ENCODE measurements around the gene XPO5.

The XPO5 gene

GRCh38 chr6:43495409-43495941 is 80.4 kb downstream of the XPO5 start:
- Histone ChIP-seq H3K27ac (ENCODE audit: low read depth, low read length) (peak overlapping the region; percentile 56), H3K4me3 (ENCODE audit: low read length) (no peak overlapping the region), H3K27me3 (ENCODE audit: insufficient read depth, low read length) (no peaks in the 10 kb centered on the region), H3K36me3 (ENCODE audit: insufficient read depth, low read length) (peaks cover 31% of the 10 kb centered on the region), H3K9me3 (ENCODE audit: insufficient read depth, low read depth, low read length) (no peaks in the 10 kb centered on the region), H3K9ac (ENCODE audit: low read depth, low read length) (peak overlapping the region; percentile 48; the same call in 1 of the 2 replicates), H3K4me1 (ENCODE audit: insufficient read depth, low read length) (peaks cover 18% of the 10 kb centered on the region)
- 76% methylated on average over 4 of the region's 4 CpGs for WGBS

- no peak overlapping the region for H3K9ac ChIP-seq (ENCODE audit: low read depth, low read length)
- no peaks in the 10 kb centered on the region for H3K9me3 ChIP-seq (ENCODE audit: insufficient read depth, low read depth, low read length)
- H3K27me3 ChIP-seq (ENCODE audit: insufficient read depth, low read length), result no peaks in the 10 kb centered on the region
- H3K36me3 ChIP-seq (ENCODE audit: insufficient read depth, low read length), result peaks cover 23% of the 10 kb centered on the region
- H3K4me3 ChIP-seq (ENCODE audit: low read length), result no peak overlapping the region
- 92% methylated on average over 4 of the region's 4 CpGs for WGBS
- peaks cover 18% of the 10 kb centered on the region for H3K4me1 ChIP-seq (ENCODE audit: insufficient read depth, low read length)
- H3K27ac ChIP-seq (ENCODE audit: low read depth, low read length), result no peak overlapping the region
Measured at GRCh38 chr6:43494766-43495165, 81.1 kb downstream of the XPO5 start.

- no peak overlapping the region for H3K9ac ChIP-seq (ENCODE audit: low read depth, low read length)
- H3K4me3 ChIP-seq (ENCODE audit: low read length), result no peak overlapping the region
- no peak overlapping the region for H3K27ac ChIP-seq (ENCODE audit: low read depth, low read length)
- peaks cover 18% of the 10 kb centered on the region for H3K4me1 ChIP-seq (ENCODE audit: insufficient read depth, low read length)
- peaks cover 19% of the 10 kb centered on the region for H3K36me3 ChIP-seq (ENCODE audit: insufficient read depth, low read length)
- H3K9me3 ChIP-seq (ENCODE audit: insufficient read depth, low read depth, low read length), result no peaks in the 10 kb centered on the region
- WGBS, result 97% methylated on average over 6 of the region's 6 CpGs
- no peaks in the 10 kb centered on the region for H3K27me3 ChIP-seq (ENCODE audit: insufficient read depth, low read length)
Measured at GRCh38 chr6:43494321-43494720, 81.5 kb downstream of the XPO5 start.

- Histone ChIP-seq H3K27ac (ENCODE audit: low read depth, low read length) (no peak overlapping the region), H3K36me3 (ENCODE audit: insufficient read depth, low read length) (peaks cover 14% of the 10 kb centered on the region), H3K27me3 (ENCODE audit: insufficient read depth, low read length) (no peaks in the 10 kb centered on the region), H3K9ac (ENCODE audit: low read depth, low read length) (no peak overlapping the region), H3K4me1 (ENCODE audit: insufficient read depth, low read length) (peaks cover 18% of the 10 kb centered on the region), H3K4me3 (ENCODE audit: low read length) (no peak overlapping the region), H3K9me3 (ENCODE audit: insufficient read depth, low read depth, low read length) (no peaks in the 10 kb centered on the region)
- WGBS, result 93% methylated on average over 7 of the region's 7 CpGs
Measured at GRCh38 chr6:43493833-43494232, 82.0 kb downstream of the XPO5 start.

GRCh38 chr6:43493230-43493629 is 82.6 kb downstream of the XPO5 start:
- no peak overlapping the region for H3K27ac ChIP-seq (ENCODE audit: low read depth, low read length)

GRCh38 chr6:43492673-43493072 is 83.2 kb downstream of the XPO5 start:
- Histone ChIP-seq H3K4me3 (ENCODE audit: low read length) (no peak overlapping the region), H3K4me1 (ENCODE audit: insufficient read depth, low read length) (peaks cover 18% of the 10 kb centered on the region), H3K27me3 (ENCODE audit: insufficient read depth, low read length) (no peaks in the 10 kb centered on the region), H3K36me3 (ENCODE audit: insufficient read depth, low read length) (peaks cover 3% of the 10 kb centered on the region; the same call in 1 of the 2 replicates), H3K9me3 (ENCODE audit: insufficient read depth, low read depth, low read length) (no peaks in the 10 kb centered on the region), H3K27ac (ENCODE audit: low read depth, low read length) (no peak overlapping the region), H3K9ac (ENCODE audit: low read depth, low read length) (no peak overlapping the region)
- 90% methylated on average over 3 of the region's 3 CpGs for WGBS

More at GRCh38 chr6:43493230-43493629, 82.6 kb downstream of the XPO5 start:
- H3K4me1 ChIP-seq (ENCODE audit: insufficient read depth, low read length), result peaks cover 18% of the 10 kb centered on the region
- H3K9ac ChIP-seq (ENCODE audit: low read depth, low read length), result no peak overlapping the region
- no peaks in the 10 kb centered on the region for H3K9me3 ChIP-seq (ENCODE audit: insufficient read depth, low read depth, low read length)
- no peak overlapping the region for H3K4me3 ChIP-seq (ENCODE audit: low read length)
- 73% methylated on average over 2 of the region's 2 CpGs for WGBS
- H3K36me3 ChIP-seq (ENCODE audit: insufficient read depth, low read length), result peaks cover 9% of the 10 kb centered on the region
- no peaks in the 10 kb centered on the region for H3K27me3 ChIP-seq (ENCODE audit: insufficient read depth, low read length)

GRCh38 chr6:43491750-43492661 is 83.8 kb downstream of the XPO5 start:
- H3K27ac ChIP-seq (ENCODE audit: low read depth, low read length), result no peak overlapping the region
- WGBS, result 91% methylated on average over 10 of the region's 10 CpGs
- no peaks in the 10 kb centered on the region for H3K36me3 ChIP-seq (ENCODE audit: insufficient read depth, low read length)
- no peak overlapping the region for H3K9ac ChIP-seq (ENCODE audit: low read depth, low read length)
- peaks cover 18% of the 10 kb centered on the region for H3K4me1 ChIP-seq (ENCODE audit: insufficient read depth, low read length)
- H3K27me3 ChIP-seq (ENCODE audit: insufficient read depth, low read length), result no peaks in the 10 kb centered on the region
- no peaks in the 10 kb centered on the region for H3K9me3 ChIP-seq (ENCODE audit: insufficient read depth, low read depth, low read length)
- no peak overlapping the region for H3K4me3 ChIP-seq (ENCODE audit: low read length)

GRCh38 chr6:43490523-43490939 is 85.3 kb downstream of the XPO5 start:
- WGBS, result 94% methylated on average over 6 of the region's 6 CpGs
- H3K9ac ChIP-seq (ENCODE audit: low read depth, low read length), result no peak overlapping the region
- peaks cover 2% of the 10 kb centered on the region; the same call in 1 of the 2 replicates for H3K36me3 ChIP-seq (ENCODE audit: insufficient read depth, low read length)
- H3K4me1 ChIP-seq (ENCODE audit: insufficient read depth, low read length), result peaks cover 6% of the 10 kb centered on the region; the same call in 1 of the 2 replicates
- no peak overlapping the region for H3K4me3 ChIP-seq (ENCODE audit: low read length)
- no peak overlapping the region for H3K27ac ChIP-seq (ENCODE audit: low read depth, low read length)
- no peaks in the 10 kb centered on the region for H3K27me3 ChIP-seq (ENCODE audit: insufficient read depth, low read length)
- H3K9me3 ChIP-seq (ENCODE audit: insufficient read depth, low read depth, low read length), result no peaks in the 10 kb centered on the region

GRCh38 chr6:43489277-43490072 is 86.4 kb downstream of the XPO5 start:
- WGBS, result 92% methylated on average over 12 of the region's 12 CpGs
- Histone ChIP-seq H3K9me3 (ENCODE audit: insufficient read depth, low read depth, low read length) (no peaks in the 10 kb centered on the region), H3K27me3 (ENCODE audit: insufficient read depth, low read length) (no peaks in the 10 kb centered on the region), H3K27ac (ENCODE audit: low read depth, low read length) (no peak overlapping the region), H3K4me1 (ENCODE audit: insufficient read depth, low read length) (peaks cover 4% of the 10 kb centered on the region; the same call in 1 of the 2 replicates), H3K9ac (ENCODE audit: low read depth, low read length) (peak overlapping the region; percentile 3; the same call in 1 of the 2 replicates), H3K4me3 (ENCODE audit: low read length) (no peak overlapping the region), H3K36me3 (ENCODE audit: insufficient read depth, low read length) (peaks cover 4% of the 10 kb centered on the region; the same call in 1 of the 2 replicates)

- Histone ChIP-seq H3K27me3 (ENCODE audit: insufficient read depth, low read length) (no peaks in the 10 kb centered on the region), H3K27ac (ENCODE audit: low read depth, low read length) (no peak overlapping the region), H3K9me3 (ENCODE audit: insufficient read depth, low read depth, low read length) (no peaks in the 10 kb centered on the region), H3K9ac (ENCODE audit: low read depth, low read length) (peak overlapping the region; percentile 3; the same call in 1 of the 2 replicates), H3K4me1 (ENCODE audit: insufficient read depth, low read length) (peaks cover 4% of the 10 kb centered on the region; the same call in 1 of the 2 replicates), H3K36me3 (ENCODE audit: insufficient read depth, low read length) (peaks cover 4% of the 10 kb centered on the region; the same call in 1 of the 2 replicates), H3K4me3 (ENCODE audit: low read length) (no peak overlapping the region)
- 91% methylated on average over 4 of the region's 4 CpGs for WGBS
Measured at GRCh38 chr6:43488667-43489276, 87.1 kb downstream of the XPO5 start.
